ENCODE measurements around the gene TRABD. TPM values are rescaled to one million over a fixed set of nuclear protein-coding genes. Genes with fewer than 3 reads are reported as not detected.

The TRABD gene
- total RNA-seq, 1 donor from 2014 or later: 21.0 TPM

DNA sequence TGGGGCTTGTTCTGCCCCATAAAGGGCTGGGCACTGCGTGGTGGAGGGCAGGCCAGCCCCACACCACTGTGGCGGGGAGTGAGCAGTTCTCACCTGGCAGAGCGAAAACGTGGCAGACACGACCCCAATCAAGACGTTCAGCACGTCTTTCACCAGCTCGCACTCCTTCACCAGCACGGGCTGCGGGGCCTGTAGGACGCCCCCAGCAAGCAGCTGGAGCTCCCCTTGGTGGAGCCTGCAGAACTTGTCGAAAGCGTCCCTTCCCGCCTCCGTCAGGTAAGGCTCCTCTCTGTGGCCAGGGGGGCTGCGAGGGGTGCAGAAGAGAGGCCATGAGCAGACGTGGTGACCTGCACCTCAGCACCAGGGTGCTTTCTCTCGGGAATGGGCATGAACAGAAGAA, 47.5 kb downstream of the TRABD start:
- peak; percentile 11 for DNase-seq
- peaks cover 49% of the 10 kb centered on the region for H3K36me3 ChIP-seq
- H3K27me3 ChIP-seq (ENCODE audit: low read depth): no peaks in the 10 kb centered on the region
- no peaks in the 10 kb centered on the region for H3K4me1 ChIP-seq
- intact Hi-C loops (cut with micrococcal nuclease): no loop called here
- no peaks in the 10 kb centered on the region for H3K9me3 ChIP-seq (replicated peaks)
- no peak overlapping the region for H3K27ac ChIP-seq (replicated peaks)
- TF ChIP-seq, protein P1, sequence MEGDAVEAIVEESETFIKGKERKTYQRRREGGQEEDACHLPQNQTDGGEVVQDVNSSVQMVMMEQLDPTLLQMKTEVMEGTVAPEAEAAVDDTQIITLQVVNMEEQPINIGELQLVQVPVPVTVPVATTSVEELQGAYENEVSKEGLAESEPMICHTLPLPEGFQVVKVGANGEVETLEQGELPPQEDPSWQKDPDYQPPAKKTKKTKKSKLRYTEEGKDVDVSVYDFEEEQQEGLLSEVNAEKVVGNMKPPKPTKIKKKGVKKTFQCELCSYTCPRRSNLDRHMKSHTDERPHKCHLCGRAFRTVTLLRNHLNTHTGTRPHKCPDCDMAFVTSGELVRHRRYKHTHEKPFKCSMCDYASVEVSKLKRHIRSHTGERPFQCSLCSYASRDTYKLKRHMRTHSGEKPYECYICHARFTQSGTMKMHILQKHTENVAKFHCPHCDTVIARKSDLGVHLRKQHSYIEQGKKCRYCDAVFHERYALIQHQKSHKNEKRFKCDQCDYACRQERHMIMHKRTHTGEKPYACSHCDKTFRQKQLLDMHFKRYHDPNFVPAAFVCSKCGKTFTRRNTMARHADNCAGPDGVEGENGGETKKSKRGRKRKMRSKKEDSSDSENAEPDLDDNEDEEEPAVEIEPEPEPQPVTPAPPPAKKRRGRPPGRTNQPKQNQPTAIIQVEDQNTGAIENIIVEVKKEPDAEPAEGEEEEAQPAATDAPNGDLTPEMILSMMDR (IDR thresholded peaks at IDR 0.05; ENCODE audit: borderline replicate concordance): no peak
- no peak overlapping the region for H3K4me3 ChIP-seq

DNA sequence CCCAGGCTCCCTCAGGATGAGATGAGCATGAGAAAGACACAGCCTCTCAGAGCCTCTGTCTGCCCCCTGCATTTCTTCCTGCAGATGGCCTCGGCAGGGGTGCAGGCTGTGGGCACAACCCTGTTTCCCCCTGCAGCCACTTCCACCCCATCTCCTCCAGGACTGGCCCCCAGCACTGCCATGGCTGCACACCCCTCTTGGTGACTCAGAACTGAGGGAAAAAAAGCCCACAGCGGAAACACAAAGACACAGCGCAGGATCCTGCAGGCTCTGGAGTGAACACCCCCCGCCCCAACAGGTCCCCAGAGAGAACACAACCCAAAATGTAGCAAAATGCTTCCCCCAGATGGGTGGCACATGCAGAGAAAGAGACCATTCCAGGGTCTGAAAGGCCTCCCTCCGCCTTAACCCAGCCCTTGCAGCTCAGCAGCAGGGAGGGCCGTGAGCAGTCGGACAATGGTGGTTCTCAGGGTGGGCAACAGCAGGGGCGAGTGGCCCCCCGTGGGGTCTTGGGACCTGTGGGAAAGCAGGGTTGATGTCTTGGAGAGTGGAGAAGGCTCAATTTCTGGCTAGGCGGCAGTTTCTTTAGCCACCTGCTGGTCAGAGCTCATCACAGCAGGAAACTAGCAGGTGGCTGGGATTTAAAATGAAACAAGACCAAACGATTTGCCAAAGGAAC, 51.2 kb downstream of the TRABD start:
- intact Hi-C loops (cut with micrococcal nuclease): no loop called here
- peaks cover 53% of the 10 kb centered on the region for H3K36me3 ChIP-seq
- H3K9me3 ChIP-seq (replicated peaks): no peaks in the 10 kb centered on the region
- H3K4me1 ChIP-seq: peaks cover 14% of the 10 kb centered on the region
- no peak overlapping the region for H3K27ac ChIP-seq (replicated peaks)
- H3K27me3 ChIP-seq (ENCODE audit: low read depth): no peaks in the 10 kb centered on the region
- TF ChIP-seq, protein P1 (IDR thresholded peaks at IDR 0.05; ENCODE audit: borderline replicate concordance): peak; percentile 23
- peak; percentile 10 for DNase-seq
- H3K4me3 ChIP-seq: no peak overlapping the region

- no peaks in the 10 kb centered on the region for H3K9me3 ChIP-seq (replicated peaks)
- H3K4me1 ChIP-seq: peaks cover 33% of the 10 kb centered on the region
- H3K4me3 ChIP-seq: no peak overlapping the region
- peaks cover 35% of the 10 kb centered on the region for H3K36me3 ChIP-seq
- no peaks in the 10 kb centered on the region for H3K27me3 ChIP-seq (ENCODE audit: low read depth)
- TF ChIP-seq, protein P1 (IDR thresholded peaks at IDR 0.05; ENCODE audit: borderline replicate concordance): no peak
- H3K27ac ChIP-seq (replicated peaks): no peak overlapping the region
- intact Hi-C loops (cut with micrococcal nuclease): no loop called here
- no peak for DNase-seq
These were observed 53.0 kb downstream of the TRABD start for GRCh38 chr22:50238755-50239154.

GRCh38 chr22:50242406-50242949, 56.8 kb downstream of the TRABD start:
- no peak for DNase-seq
- H3K9me3 ChIP-seq (replicated peaks): no peaks in the 10 kb centered on the region
- peak overlapping the region; percentile 96 for H3K4me3 ChIP-seq
- H3K27me3 ChIP-seq (ENCODE audit: low read depth): no peaks in the 10 kb centered on the region
- H3K36me3 ChIP-seq: peaks cover 39% of the 10 kb centered on the region
- no peak overlapping the region for H3K27ac ChIP-seq (replicated peaks)
- intact Hi-C loops (cut with micrococcal nuclease): no loop called here
- TF ChIP-seq, protein P1 (IDR thresholded peaks at IDR 0.05; ENCODE audit: borderline replicate concordance): no peak
- H3K4me1 ChIP-seq: peaks cover 62% of the 10 kb centered on the region

DNA sequence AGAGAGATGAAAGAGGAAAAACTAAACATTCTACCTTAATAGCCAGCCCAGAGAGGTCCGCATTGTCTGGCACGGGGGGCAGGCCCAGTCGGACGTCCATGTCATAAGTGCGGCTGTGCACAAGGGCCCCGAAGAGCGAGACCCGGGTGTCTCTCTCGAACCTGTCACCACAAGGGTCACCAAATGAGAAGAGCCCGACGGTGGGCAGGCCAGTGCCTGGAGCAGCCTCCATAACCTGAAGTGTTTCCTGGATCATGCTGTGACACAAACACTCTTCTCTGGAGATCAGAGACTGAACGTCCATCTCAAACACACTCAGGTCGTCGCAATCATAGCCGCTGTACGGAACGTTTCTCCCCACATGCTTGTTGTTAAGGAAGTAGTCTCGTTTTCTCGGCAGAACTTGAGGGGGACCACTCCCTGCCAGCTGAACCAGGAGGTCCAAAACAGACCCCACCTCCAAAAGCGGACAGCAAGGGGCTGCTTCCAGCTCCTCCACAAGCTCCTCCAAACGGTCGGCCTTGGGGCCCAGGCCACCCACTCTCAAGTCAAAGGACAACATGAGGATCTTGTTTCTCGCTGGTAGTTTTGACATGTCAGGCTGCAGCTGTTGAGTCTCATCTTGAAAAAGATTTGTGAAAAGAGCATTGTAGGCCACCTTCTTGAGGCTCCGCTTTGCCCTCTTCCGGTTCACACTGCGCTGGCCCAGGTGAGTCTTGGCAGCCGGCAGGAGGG, 58.1 kb downstream of the TRABD start:
- H3K9me3 ChIP-seq (replicated peaks): no peaks in the 10 kb centered on the region
- peak overlapping the region; percentile 95 for H3K27ac ChIP-seq (replicated peaks)
- no peak for DNase-seq
- TF ChIP-seq, protein P1 (IDR thresholded peaks at IDR 0.05; ENCODE audit: borderline replicate concordance): no peak
- no peaks in the 10 kb centered on the region for H3K27me3 ChIP-seq (ENCODE audit: low read depth)
- H3K4me3 ChIP-seq: peak overlapping the region; percentile 96
- intact Hi-C loops (cut with micrococcal nuclease): no loop called here
- H3K4me1 ChIP-seq: peaks cover 66% of the 10 kb centered on the region
- peaks cover 32% of the 10 kb centered on the region for H3K36me3 ChIP-seq
